Colonic mucosa (tissue), 4 donors: ENCODE results near the gene PTK7. TPM values are rescaled to one million over a fixed set of nuclear protein-coding genes. Genes with fewer than 3 reads are reported as not detected.

Experiments used
- DNase-seq: peaks from one replicate; pipeline ENCODE4 v3.0.0-alpha.2; 2020
- H3K27ac ChIP-seq: fragments of 200-600 bp; one replicate; pipeline ENCODE4 v1.8.0; 2021
- H3K27me3 ChIP-seq: fragments of 200-600 bp; one replicate; pipeline ENCODE4 v1.8.0; 2021
- H3K36me3 ChIP-seq: fragments of 200-600 bp; one replicate; pipeline ENCODE4 v1.8.0; 2021
- H3K4me1 ChIP-seq: fragments of 200-600 bp; one replicate; pipeline ENCODE4 v1.8.0; 2021; ENCODE audit warnings: mild to moderate bottlenecking
- H3K4me3 ChIP-seq: fragments of 200-600 bp; one replicate; pipeline ENCODE4 v1.8.0; 2021
- H3K9ac ChIP-seq, 2 donors: one replicate each; pipeline ENCODE4 v1.7.0; 2013; ENCODE audit warnings: control low read depth in 2 of 2, low read depth in 2 of 2, low read length in 2 of 2
- H3K9me3 ChIP-seq: fragments of 200-600 bp; one replicate; pipeline ENCODE4 v1.8.0; 2021
- CTCF ChIP-seq: fragments of 200-600 bp; IDR thresholded peaks from one replicate; pipeline ENCODE4 v1.8.0; 2022; ENCODE audit warnings: antibody characterized with exemption, mild to moderate bottlenecking
- intact Hi-C: fragments of 100-400 bp; cut with DNase I; formaldehyde crosslinking; loops from one replicate; pipeline ENCODE4 v1.14.1; 2022
- total RNA-seq, 2 donors: library from RNA; stranded (reverse); fragmentation: NEBNext Ultra II Directional in 1 of 2; extraction: Animal tissue kit (Norgen Biotek cat#: 25700) in 1 of 2; gene quantifications; one replicate each; pipeline ENCODE4 v1.2.1, GENCODE V29; 2021
- donor health status: healthy.
- donor health status: DM: no; HTN: no; CAD: no.
- donor health status: DM: no; HTN: no; CAD: no.

Gene PTK7
- total RNA-seq, 2 donors from 2014 or later: 15.1 to 15.9 TPM

GRCh38 chr6:43090559-43090956 is 14.4 kb downstream of the PTK7 start:
- H3K9me3 ChIP-seq: no peaks in the 10 kb centered on the region
- H3K4me1 ChIP-seq: no peaks in the 10 kb centered on the region
- TF ChIP-seq CTCF: no peak
- no peak overlapping the region for H3K4me3 ChIP-seq
- H3K27ac ChIP-seq: no peak overlapping the region
- H3K9ac ChIP-seq: no peak overlapping the region
- no peaks in the 10 kb centered on the region for H3K36me3 ChIP-seq
- DNase-seq: no peak
- intact Hi-C loops: no loop called here
- H3K27me3 ChIP-seq: no peaks in the 10 kb centered on the region

GRCh38 chr6:43091020-43091419 is 14.9 kb downstream of the PTK7 start:
- no peak for DNase-seq
- no peak overlapping the region for H3K9ac ChIP-seq
- no peak for TF ChIP-seq CTCF
- H3K4me1 ChIP-seq: no peaks in the 10 kb centered on the region
- no peak overlapping the region for H3K27ac ChIP-seq
- H3K4me3 ChIP-seq: no peak overlapping the region
- intact Hi-C loops: no loop called here
- no peaks in the 10 kb centered on the region for H3K9me3 ChIP-seq
- no peaks in the 10 kb centered on the region for H3K27me3 ChIP-seq
- no peaks in the 10 kb centered on the region for H3K36me3 ChIP-seq

- Histone ChIP-seq H3K36me3 (no peaks in the 10 kb centered on the region), H3K27me3 (no peaks in the 10 kb centered on the region), H3K4me1 (no peaks in the 10 kb centered on the region), H3K4me3 (no peak overlapping the region), H3K9ac (no peak overlapping the region), H3K27ac (no peak overlapping the region), H3K9me3 (no peaks in the 10 kb centered on the region)
- intact Hi-C loops: no loop called here
- TF ChIP-seq CTCF: no peak
- no peak for DNase-seq
These were observed 15.4 kb downstream of the PTK7 start for GRCh38 chr6:43091436-43091991.

- Histone ChIP-seq H3K27me3 (no peaks in the 10 kb centered on the region), H3K4me3 (no peak overlapping the region), H3K4me1 (no peaks in the 10 kb centered on the region), H3K9me3 (no peaks in the 10 kb centered on the region), H3K27ac (no peak overlapping the region), H3K9ac (no peak overlapping the region), H3K36me3 (no peaks in the 10 kb centered on the region)
- DNase-seq: no peak
- intact Hi-C loops: no loop called here
- TF ChIP-seq CTCF: no peak
These were observed 16.5 kb downstream of the PTK7 start for GRCh38 chr6:43092635-43093034.

GRCh38 chr6:43093436-43094289 is 17.5 kb downstream of the PTK7 start:
- intact Hi-C loops: no loop called here

More at GRCh38 chr6:43093436-43094289, 17.5 kb downstream of the PTK7 start:
- H3K27me3 ChIP-seq: no peaks in the 10 kb centered on the region
- no peak for TF ChIP-seq CTCF
- peak overlapping the region; percentile 24 to 31 for H3K9ac ChIP-seq
- DNase-seq: peak; percentile 34
- H3K36me3 ChIP-seq: no peaks in the 10 kb centered on the region
- H3K4me1 ChIP-seq: no peaks in the 10 kb centered on the region
- H3K9me3 ChIP-seq: no peaks in the 10 kb centered on the region
- H3K4me3 ChIP-seq: peak overlapping the region; percentile 4
- H3K27ac ChIP-seq: peak overlapping the region; percentile 4
